GM12872 (cell line): ENCODE data around the gene ALDH1A2.

Experiments
- CTCF ChIP-seq: IDR thresholded peaks from 3 replicates; pipeline ENCODE4 v1.5.1; 2011; ENCODE audit warnings: low read depth, mild to moderate bottlenecking, low read length, moderate library complexity; ENCODE audit not compliant: insufficient read depth

Gene ALDH1A2

GRCh38 chr15:58003810-58004209 is 61.7 kb downstream of the ALDH1A2 start:
- no peak for TF ChIP-seq CTCF

- no peak for TF ChIP-seq CTCF
Observed at GRCh38 chr15:58002338-58003126, 63.0 kb downstream of the ALDH1A2 start.

- no peak for TF ChIP-seq CTCF
Observed at GRCh38 chr15:57996561-57996960, 69.0 kb downstream of the ALDH1A2 start.

- TF ChIP-seq CTCF = no peak
Observed at GRCh38 chr15:57994221-57995049, 71.1 kb downstream of the ALDH1A2 start.

- no peak for TF ChIP-seq CTCF
Observed at GRCh38 chr15:57993409-57994145, 71.9 kb downstream of the ALDH1A2 start.

- no peak for TF ChIP-seq CTCF
Observed at GRCh38 chr15:57992761-57993355, 72.7 kb downstream of the ALDH1A2 start.
